Hematopoietic multipotent progenitor cell (in vitro differentiated cells): Measurements from ENCODE around the gene CDC16. TPM values are rescaled to one million over a fixed set of nuclear protein-coding genes. Genes with fewer than 3 reads are reported as not detected.
"Not testable (repeated sequence)": the region's sequence is repeated elsewhere in the genome, so short reads cannot be mapped to it uniquely, and the experiment has no call there.

Source experiments
- DNase-seq, 3 donors: peaks; one replicate each; pipeline ENCODE4 v3.0.0-alpha.2; 2011 to 2015; ENCODE audit warnings: low read depth in 2 of 3, low spot score in 2 of 3
- total RNA-seq: library from RNA; depleted of rRNA; stranded (reverse); fragments of >200 nt; gene quantifications from one replicate; pipeline ENCODE4 v1.2.3, GENCODE V29; 2012

CDC16 gene
- total RNA-seq, 1 donor: 32.3 TPM

- no peak for DNase-seq
Observed at GRCh38 chr13:114227528-114227927, 7.2 kb upstream of the CDC16 start.

- DNase-seq: no peak
Observed at GRCh38 chr13:114228176-114228575, 6.5 kb upstream of the CDC16 start.

DNA sequence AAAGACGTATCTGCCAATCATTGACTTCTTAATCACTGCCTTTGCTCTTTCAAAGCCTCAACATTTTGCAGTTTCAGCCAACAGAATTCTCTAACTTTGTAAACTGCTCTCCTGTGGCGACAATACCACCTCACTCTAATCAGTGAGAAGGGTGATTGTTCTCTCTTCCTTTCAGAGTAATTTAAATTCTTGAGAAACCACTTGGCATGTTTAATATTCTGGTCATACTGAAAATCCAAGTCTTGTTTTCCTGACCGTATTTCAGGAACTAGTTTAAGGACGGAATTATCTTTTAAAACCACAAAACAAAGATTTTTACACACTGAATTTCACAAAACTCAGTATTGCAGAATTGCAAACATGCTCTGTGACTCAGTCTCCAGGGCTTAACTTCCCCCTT, 5.2 kb upstream of the CDC16 start:
- DNase-seq: no peak

- no peak for DNase-seq
Observed at GRCh38 chr13:114230117-114230516, 4.6 kb upstream of the CDC16 start.

DNA sequence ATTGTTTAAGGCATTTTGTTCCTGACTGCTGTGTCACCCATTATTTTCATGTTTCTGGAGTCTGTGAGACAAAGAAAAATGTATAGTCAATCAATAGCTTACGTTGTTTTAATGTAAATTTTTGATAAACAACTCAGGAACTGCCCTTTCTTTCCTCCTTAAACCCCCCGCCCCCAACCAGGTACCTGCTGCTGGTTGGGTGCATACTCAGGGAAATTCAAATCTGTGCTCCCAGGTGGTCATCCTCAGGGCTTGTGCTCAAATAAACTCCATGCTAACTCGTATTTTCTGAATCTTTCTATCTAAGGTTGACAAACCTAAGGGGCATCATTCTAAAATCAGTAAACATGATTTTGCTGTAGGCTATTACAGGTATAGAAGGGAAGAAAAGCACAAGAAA, 4.1 kb upstream of the CDC16 start:
- DNase-seq: no peak

GRCh38 chr13:114231886-114232285, 2.8 kb upstream of the CDC16 start:
- no peak for DNase-seq

- no peak for DNase-seq
Observed at GRCh38 chr13:114234266-114234644, 442 bp upstream of the CDC16 start.

DNA sequence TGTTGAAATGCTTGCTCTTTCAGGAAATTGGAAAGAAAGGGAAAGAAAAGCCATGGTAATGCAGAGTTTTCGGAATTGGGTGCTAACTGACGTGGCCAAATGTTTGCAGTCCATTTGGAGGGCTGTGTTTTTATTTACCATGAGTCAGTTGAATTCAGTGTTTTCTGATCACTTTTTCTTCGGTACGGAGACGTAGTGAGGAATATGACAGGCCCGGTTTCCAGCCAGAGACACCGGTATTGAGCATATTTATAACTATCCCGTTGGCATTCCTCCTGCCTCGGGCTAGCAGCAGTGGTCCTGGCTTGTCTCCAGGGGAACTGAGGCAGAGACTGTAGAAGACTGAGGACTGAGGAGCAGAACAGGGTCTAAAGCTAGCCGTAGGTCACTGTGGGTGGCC, 1.0 kb downstream of the CDC16 start:
- no peak for DNase-seq

- DNase-seq: no peak
Observed at GRCh38 chr13:114236227-114236626, 1.5 kb downstream of the CDC16 start.

DNA sequence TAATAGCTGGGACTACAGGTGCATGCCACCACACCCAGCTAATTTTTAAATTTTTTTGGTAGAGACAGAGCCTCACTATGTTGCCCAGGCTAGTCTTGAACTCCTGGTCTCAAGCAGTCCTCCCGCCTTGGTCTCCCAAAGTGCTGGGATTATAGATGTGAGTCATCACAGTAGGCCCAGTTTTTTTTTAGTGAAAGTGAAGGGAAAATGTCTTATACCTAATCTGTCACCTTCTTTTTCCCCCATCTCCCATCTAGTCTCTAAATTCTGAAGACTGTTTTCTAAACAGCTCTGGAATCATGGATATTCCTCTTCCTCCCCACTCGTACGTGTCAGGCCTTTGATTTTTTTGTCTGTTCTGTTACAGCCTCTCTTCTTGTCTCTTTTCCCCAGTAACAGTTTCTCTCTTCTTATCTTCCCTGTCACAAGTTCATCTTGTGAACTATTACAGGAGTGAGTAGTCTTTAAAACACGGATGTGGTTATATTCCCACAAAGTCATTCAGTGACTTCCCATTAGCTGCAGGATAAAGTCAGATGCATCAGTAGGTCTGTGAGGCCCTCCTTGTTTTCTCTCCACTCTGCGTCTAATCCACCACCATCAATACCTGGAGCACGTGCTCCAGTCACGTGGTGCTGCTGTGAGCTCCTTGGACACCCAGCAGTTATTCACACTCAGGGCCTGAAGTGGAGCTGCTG, 2.9 kb downstream of the CDC16 start:
- no peak for DNase-seq

DNA sequence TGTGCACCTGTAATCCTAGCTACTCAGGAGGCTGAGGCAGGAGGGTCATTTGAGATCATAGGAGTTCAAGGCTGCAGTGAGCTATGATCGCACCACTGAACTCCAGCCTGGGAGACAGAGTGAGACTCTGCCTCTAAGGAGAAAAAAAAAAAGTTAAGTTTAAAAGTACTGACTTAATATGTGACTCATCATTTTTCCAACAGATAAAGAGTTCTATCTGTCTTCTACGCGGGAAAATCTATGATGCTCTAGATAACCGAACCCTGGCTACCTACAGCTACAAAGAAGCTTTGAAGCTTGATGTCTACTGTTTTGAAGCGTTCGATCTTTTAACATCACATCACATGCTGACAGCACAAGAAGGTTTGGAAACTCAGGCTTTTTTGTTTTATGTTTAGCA, 7.2 kb downstream of the CDC16 start:
- no peak for DNase-seq

- DNase-seq: no peak
Observed at GRCh38 chr13:114243971-114244370, 9.3 kb downstream of the CDC16 start.

- DNase-seq: no peak
Observed at GRCh38 chr13:114244637-114245036, 9.9 kb downstream of the CDC16 start.

DNA sequence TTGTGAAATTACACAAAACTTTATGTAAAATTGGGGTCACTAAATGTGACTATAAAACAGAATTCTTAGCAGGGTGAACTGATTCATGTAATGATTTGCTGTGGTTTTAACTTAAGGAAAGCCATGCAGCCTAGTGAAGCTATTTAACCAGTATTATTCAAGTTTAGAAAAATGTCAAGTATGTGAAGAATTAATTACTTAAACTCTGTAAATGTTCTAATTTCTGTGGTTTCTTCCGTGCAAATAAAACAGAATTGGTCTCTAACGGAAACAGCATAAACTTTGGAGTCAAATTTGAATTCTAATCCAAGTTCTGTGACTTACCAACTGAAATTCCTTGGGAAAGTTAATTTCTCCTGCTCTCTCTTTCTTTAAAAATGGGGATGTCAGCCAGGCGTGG, 13.3 kb downstream of the CDC16 start:
- DNase-seq: no peak

DNA sequence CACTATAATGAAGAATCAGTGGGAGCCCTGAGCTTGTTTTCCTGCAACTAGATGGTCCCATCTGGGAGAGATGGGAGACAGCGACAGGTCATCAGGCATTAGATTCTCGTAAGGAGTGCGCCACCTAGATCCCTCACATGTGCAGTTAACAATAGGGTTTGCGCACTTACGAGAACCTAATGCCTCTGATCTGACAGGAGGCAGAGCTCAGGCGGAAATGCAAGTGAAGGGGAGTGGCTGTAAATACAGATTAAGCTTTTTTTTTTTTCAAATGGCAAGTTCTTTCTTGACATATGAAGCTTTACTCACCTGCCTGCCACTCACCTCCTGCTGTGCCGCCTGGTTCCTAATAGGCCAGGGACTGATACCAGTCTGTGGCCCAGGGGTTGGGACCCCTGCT, 14.4 kb downstream of the CDC16 start:
- DNase-seq: no peak

DNA sequence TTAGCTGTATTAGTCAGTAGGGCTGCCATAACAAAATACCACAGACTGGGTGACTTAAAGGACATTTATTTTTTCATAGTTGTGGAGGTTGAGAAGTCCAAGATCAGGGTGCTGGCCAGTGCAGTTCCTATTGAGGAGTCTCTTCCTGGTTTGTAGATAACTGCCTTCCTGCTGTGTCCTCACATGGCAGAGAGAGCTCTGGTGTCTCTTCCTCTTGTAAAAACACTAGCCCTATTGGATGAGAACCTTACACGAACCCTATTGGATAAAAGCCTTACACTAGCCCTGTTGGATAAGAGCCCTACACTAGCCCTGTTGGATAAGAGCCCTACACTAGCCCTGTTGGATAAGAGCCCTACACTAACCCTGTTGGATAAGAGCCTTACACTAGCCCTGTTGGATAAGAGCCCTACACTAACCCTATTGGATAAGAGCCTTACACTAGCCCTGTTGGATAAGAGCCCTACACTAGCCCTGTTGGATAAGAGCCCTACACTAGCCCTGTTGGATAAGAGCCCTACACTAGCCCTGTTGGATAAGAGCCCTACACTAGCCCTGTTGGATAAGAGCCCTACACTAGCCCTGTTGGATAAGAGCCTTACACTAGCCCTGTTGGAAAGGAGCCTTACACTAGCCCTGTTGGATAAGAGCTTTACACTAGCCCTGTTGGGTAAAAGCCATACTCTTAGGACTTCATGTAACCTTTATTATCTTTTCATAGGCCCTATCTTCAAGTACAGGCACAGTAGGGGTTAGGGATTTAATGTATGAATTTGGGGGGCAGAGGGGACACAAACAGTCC, 17.1 kb downstream of the CDC16 start:
- DNase-seq: not testable (repeated sequence)

DNA sequence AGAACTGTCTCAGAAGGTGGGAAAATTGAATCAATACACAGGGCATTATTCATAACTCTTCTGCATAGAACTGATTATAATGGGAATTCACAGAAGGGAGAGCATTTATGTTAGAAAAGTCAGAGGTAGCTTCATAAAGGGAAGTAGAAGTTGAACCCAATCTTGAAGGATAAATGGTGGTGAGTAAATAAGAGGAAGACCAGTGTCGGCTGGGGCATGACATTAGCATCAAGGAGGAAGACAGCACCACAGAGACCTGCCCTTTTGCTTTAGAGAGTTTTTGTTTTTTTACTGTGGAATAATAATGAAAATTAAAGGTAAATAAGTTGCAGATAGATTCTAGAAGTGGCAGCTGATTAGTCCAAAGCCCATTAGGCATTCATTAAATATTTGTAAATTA, 21.9 kb downstream of the CDC16 start:
- DNase-seq: no peak

DNA sequence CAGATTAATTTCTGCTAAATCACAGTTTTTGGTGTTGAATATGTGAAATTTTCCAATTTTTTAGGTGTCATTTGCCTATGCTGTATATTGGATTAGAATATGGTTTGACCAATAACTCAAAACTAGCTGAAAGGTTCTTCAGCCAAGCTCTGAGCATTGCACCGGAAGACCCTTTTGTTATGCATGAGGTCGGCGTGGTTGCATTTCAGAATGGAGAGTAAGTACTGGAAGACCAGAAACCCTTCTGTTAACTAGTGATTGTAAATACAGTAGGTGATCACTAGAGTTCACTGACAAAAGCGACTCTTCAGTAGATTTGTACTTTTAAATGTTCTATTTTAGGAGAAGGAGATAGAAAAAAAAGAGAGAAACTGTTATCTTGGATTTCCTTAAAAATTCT, 22.3 kb downstream of the CDC16 start:
- DNase-seq: no peak

GRCh38 chr13:114258589-114258988, 23.9 kb downstream of the CDC16 start:
- no peak for DNase-seq

DNA sequence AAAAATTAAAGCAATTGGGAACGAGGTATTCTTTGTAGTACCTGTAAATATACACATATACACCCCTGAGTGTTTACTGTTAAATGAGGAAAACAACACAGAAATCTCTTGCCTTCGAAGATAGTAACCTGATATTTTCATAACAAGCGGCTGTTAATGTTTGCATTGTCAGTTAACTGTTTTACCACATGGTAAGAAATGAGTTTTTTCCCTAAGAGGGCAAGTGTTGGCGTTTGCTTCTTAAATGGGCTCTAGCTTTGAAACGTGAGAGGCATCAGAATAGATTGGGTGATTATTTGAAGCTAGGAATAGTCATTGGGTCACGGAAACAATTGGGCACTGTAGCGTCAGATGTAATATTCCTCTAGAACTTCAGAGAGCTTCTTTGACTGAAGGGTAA, 24.7 kb downstream of the CDC16 start:
- no peak for DNase-seq

DNA sequence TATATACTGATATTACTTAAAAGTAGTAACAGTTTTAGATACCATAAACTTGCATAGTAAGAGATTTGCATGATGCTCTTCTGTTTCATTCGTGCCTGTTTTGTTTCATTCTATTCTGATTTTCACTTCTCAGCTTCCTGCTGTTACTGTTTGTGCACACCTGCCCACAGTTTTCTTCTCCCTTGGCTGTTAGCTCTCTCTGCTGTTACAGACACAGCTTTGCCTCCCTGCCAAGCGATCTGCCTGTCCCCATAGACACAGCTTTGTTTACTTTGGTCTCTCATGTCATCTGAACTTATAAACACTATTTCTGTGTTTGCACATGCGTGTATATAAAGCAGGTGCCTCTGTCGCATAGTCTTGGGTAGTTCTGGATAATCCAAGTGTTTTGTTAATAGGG, 25.3 kb downstream of the CDC16 start:
- no peak for DNase-seq

GRCh38 chr13:114260814-114261213, 26.1 kb downstream of the CDC16 start:
- DNase-seq: peak in 1 of 3 donors; percentile 26
